H1 (cell line): ENCODE data around the gene MUC4. TPM values are rescaled to one million over a fixed set of nuclear protein-coding genes. Genes with fewer than 3 reads are reported as not detected.

ENCODE experiments used
- ATF2 ChIP-seq: IDR thresholded peaks from 2 replicates; pipeline ENCODE4 v1.6.1; 2012; ENCODE audit warnings: low read length, inconsistent platforms
- BCL11A ChIP-seq, 2 experiments: IDR thresholded peaks; one replicate each; pipeline ENCODE4 v1.6.1; 2011; ENCODE audit warnings: low read depth in 2 of 2, low read length in 2 of 2, mild to moderate bottlenecking in 2 of 2
- CHD7 ChIP-seq: fragments of 300-600 bp; sonication (generic); IDR thresholded peaks from 2 replicates; pipeline ENCODE4 v1.7.1; 2012; ENCODE audit warnings: low read length, moderate library complexity, mild to moderate bottlenecking, inconsistent platforms; ENCODE audit not compliant: insufficient replicate concordance
- EGR1 ChIP-seq: IDR thresholded peaks from 2 replicates; pipeline ENCODE4 v1.6.1; 2011; ENCODE audit warnings: low read depth, low read length, borderline replicate concordance
- NANOG ChIP-seq: IDR thresholded peaks from 2 replicates; pipeline ENCODE4 v1.6.1; 2011; ENCODE audit warnings: low read length, low read depth, mild to moderate bottlenecking, inconsistent platforms; ENCODE audit not compliant: insufficient read depth, poor library complexity, severe bottlenecking
- PHF8 ChIP-seq: fragments of 200-600 bp; sonication (generic); conservative IDR thresholded peaks from 2 replicates; pipeline ENCODE4 v1.7.1; 2012; ENCODE audit warnings: low read depth, mild to moderate bottlenecking, inconsistent platforms, low read length, moderate library complexity
- RAD21 ChIP-seq, 2 experiments: IDR thresholded peaks in 1 of 2; conservative IDR thresholded peaks in 1 of 2; 2 replicates each; pipeline ENCODE4 v1.6.1; 2011; ENCODE audit warnings: low read depth in 2 of 2, low read length in 2 of 2, improper control_type of control experiment in 1 of 2, inconsistent platforms in 1 of 2, mild to moderate bottlenecking in 1 of 2, moderate library complexity in 1 of 2
- SIN3A ChIP-seq, 2 experiments: IDR thresholded peaks in 1 of 2; conservative IDR thresholded peaks in 1 of 2; 2 replicates each; pipeline ENCODE4 v1.6.1; 2011 to 2012; ENCODE audit warnings: low read length in 2 of 2, improper control_type of control experiment in 1 of 2, low read depth in 1 of 2, mild to moderate bottlenecking in 1 of 2
- TBP ChIP-seq: IDR thresholded peaks from 2 replicates; pipeline ENCODE4 v1.6.1; 2011; ENCODE audit warnings: low read depth, low read length, improper control_type of control experiment
- polyA plus RNA-seq, 7 experiments: library from polyadenylated mRNA; depleted of rRNA in 3 of 7; stranded (reverse) in 5 of 7; unstranded in 2 of 7; fragments of >200 nt in 5 of 7; fragments of 200-250 nt in 2 of 7; gene quantifications; 1 replicate in 5 of 7; 2 replicates in 1 of 7; 4 replicates in 1 of 7; pipeline versions ENCODE4 v1.2.1 to v1.2.3, GENCODE V29; 2011 to 2013; ENCODE audit warnings: missing spikeins in 2 of 7, mixed read lengths in 2 of 7
- total RNA-seq: library from RNA; stranded (reverse); fragmentation: NEBNext Ultra II Directional; extraction: Animal tissue kit (Norgen Biotek cat#: 25700); gene quantifications from 2 replicates; pipeline ENCODE4 v1.2.1, GENCODE V29; 2021

Gene MUC4
- total and polyA plus RNA-seq, 2 of the 8 experiments (the other 6 are each of a cell fraction or from before 2014, with no cell fraction given) = 0.89 to 2.0 TPM

DNA sequence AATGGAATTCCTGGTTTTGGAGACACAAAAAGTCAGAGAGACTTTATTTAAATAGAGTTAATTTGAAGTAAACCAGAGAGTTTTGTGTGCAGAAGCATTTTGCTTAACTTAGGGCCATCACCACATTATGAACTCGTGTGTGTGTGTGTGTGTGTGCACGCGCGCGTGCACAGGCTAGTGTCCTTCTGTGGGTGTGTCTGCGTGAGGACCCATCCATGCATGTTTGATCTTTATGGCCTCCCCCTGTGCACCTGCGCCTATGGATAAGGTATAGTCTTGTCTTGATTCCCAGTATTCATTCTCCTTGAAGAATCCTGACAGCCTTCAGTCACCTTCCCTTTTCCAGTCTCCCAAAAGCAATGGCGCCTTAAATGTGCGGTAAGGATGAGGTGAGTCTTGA, 65.0 kb downstream of the MUC4 start (continued):
- TF ChIP-seq CHD7 = no peak
- no peak for TF ChIP-seq SIN3A (conservative IDR thresholded peaks at IDR 0.05 in 1 of 2, IDR thresholded peaks at IDR 0.05 in 1 of 2; ENCODE audit: low read depth in 1 of 2, low read length in 2 of 2)
- no peak for TF ChIP-seq BCL11A (IDR thresholded peaks at IDR 0.05; ENCODE audit: low read depth in 2 of 2, low read length in 2 of 2)
- no peak for TF ChIP-seq ATF2
- no peak for TF ChIP-seq TBP
- TF ChIP-seq PHF8 = no peak
- TF ChIP-seq EGR1 = no peak
- no peak for TF ChIP-seq NANOG
- no peak for TF ChIP-seq RAD21 (IDR thresholded peaks at IDR 0.05 in 1 of 2, conservative IDR thresholded peaks at IDR 0.05 in 1 of 2; ENCODE audit: low read depth in 2 of 2, low read length in 2 of 2)
